Kasumi-1 (cell line): ENCODE results near the gene VPS25.
A peak's percentile ranks its signal among the peaks of the same experiment; 100 is the strongest.

Experiments used
- DNase-seq, 2 experiments: peaks; one replicate each; lab custom pipeline; 2025; lab: John Stamatoyannopoulos, UW

VPS25 gene

GRCh38 chr17:42795465-42795864 lies 22.2 kb downstream of the VPS25 start:
- no peak for DNase-seq

- DNase-seq, result no peak
Measured at GRCh38 chr17:42796066-42796758, 23.0 kb downstream of the VPS25 start.

GRCh38 chr17:42797067-42798007 lies 24.1 kb downstream of the VPS25 start:
- no peak for DNase-seq

GRCh38 chr17:42798011-42798382 lies 24.7 kb downstream of the VPS25 start:
- DNase-seq, result no peak

- DNase-seq, result peak; percentile 78 to 84
Measured at GRCh38 chr17:42798383-42799380, 25.4 kb downstream of the VPS25 start, which contains the start of the genes CNTD1 and COA3. TSS of gene CNTD1 (plus strand) at chr17:42798861. CDS start at chr17:42799068, 207 bp downstream. TSS of gene COA3 (minus strand) at chr17:42798704. CDS start at chr17:42798681, 23 bp downstream.

GRCh38 chr17:42803074-42803883 lies 30.0 kb downstream of the VPS25 start:
- DNase-seq, result no peak

GRCh38 chr17:42804918-42805367 lies 31.7 kb downstream of the VPS25 start:
- DNase-seq, result no peak

GRCh38 chr17:42806249-42806648 lies 33.0 kb downstream of the VPS25 start:
- no peak for DNase-seq

- DNase-seq, result no peak
Measured at GRCh38 chr17:42809250-42809649, 36.0 kb downstream of the VPS25 start.

- DNase-seq, result peak; percentile 26 to 32
Measured at GRCh38 chr17:42814633-42815399, 41.6 kb downstream of the VPS25 start.

GRCh38 chr17:42817866-42818265 lies 44.6 kb downstream of the VPS25 start:
- no peak for DNase-seq

GRCh38 chr17:42818379-42818778 lies 45.1 kb downstream of the VPS25 start:
- no peak for DNase-seq

GRCh38 chr17:42819939-42820535 lies 46.8 kb downstream of the VPS25 start:
- peak; percentile 81 to 85 for DNase-seq

- no peak for DNase-seq
Measured at GRCh38 chr17:42821176-42821575, 47.9 kb downstream of the VPS25 start.

GRCh38 chr17:42827472-42827871 lies 54.2 kb downstream of the VPS25 start:
- no peak for DNase-seq
